DOHH2 (cell line): ENCODE data around the gene ING4.

Experiments used
- CTCF ChIP-seq: fragments of 200-600 bp; sonication (generic); IDR thresholded peaks from one replicate; pipeline ENCODE4 v1.5.1; 2014; ENCODE audit warnings: antibody characterized with exemption, mild to moderate bottlenecking, low read depth, low read length; ENCODE audit not compliant: poor library complexity, severe bottlenecking
- EZH2phosphoT487 ChIP-seq: fragments of 200-600 bp; sonication (generic); IDR thresholded peaks from 2 replicates; pipeline ENCODE4 v1.6.1; 2017; ENCODE audit warnings: borderline replicate concordance, mild to moderate bottlenecking, antibody characterized with exemption, low read length, moderate library complexity, mixed read lengths

DNA sequence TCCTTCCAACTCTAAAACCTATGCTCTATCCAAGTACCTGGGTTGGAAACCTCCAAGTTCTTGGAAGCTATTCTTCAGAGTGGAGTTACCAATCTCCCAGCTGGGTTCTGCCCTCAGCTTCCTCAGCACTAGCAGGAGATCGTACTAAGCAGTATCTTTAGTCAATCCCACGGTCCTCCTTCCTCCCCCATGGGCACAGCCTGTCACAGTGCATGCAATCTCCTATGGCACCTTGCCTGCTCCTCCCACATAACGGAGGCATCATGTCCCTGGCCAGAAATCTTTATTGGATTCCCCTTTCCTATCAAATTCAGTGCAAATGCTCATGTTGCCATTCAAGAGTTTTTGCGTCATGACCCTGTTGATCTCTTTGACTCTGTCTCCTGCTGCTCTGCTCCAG, 21.8 kb downstream of the ING4 start:
- TF ChIP-seq CTCF: no peak
- no peak for TF ChIP-seq EZH2phosphoT487
